Karpas-422 (cell line): ENCODE results near the gene CDK16. TPM values are rescaled to one million over a fixed set of nuclear protein-coding genes. Genes with fewer than 3 reads are reported as not detected.

ENCODE experiments used
- DNase-seq: peaks from one replicate; pipeline ENCODE4 v3.0.0-alpha.2; 2015
- H2AFZ ChIP-seq: fragments of 200-600 bp; sonication (generic); 2 replicates; pipeline ENCODE4 v1.6.1; 2014; ENCODE audit warnings: antibody characterized with exemption, low read length, mixed read lengths
- H3K27ac ChIP-seq: fragments of 200-600 bp; sonication (generic); 2 replicates; pipeline ENCODE4 v1.5.1; 2014; ENCODE audit warnings: mild to moderate bottlenecking, low read length, moderate library complexity
- H3K27me3 ChIP-seq: fragments of 200-600 bp; sonication (generic); 2 replicates; pipeline ENCODE4 v1.6.1; 2014; ENCODE audit warnings: low read length, mixed read lengths
- H3K36me3 ChIP-seq: fragments of 200-600 bp; sonication (generic); 2 replicates; pipeline ENCODE4 v1.6.1; 2014; ENCODE audit warnings: low read length, mixed read lengths; ENCODE audit not compliant: insufficient read depth
- H3K4me1 ChIP-seq: fragments of 200-600 bp; sonication (generic); 2 replicates; pipeline ENCODE4 v1.6.1; 2014; ENCODE audit warnings: mild to moderate bottlenecking, low read length, mixed read lengths
- H3K4me2 ChIP-seq: fragments of 200-600 bp; sonication (generic); 2 replicates; pipeline ENCODE4 v1.6.1; 2014; ENCODE audit warnings: low read length, low read depth, mild to moderate bottlenecking; ENCODE audit not compliant: poor library complexity, severe bottlenecking
- H3K4me3 ChIP-seq: fragments of 200-600 bp; sonication (generic); 2 replicates; pipeline ENCODE4 v1.5.1; 2014; ENCODE audit warnings: mild to moderate bottlenecking, antibody characterized with exemption, low read length, mixed read lengths
- H3K79me2 ChIP-seq: fragments of 200-600 bp; sonication (generic); 2 replicates; pipeline ENCODE4 v1.6.1; 2014; ENCODE audit warnings: mild to moderate bottlenecking, low read length, mixed read lengths
- H3K9ac ChIP-seq: fragments of 200-600 bp; sonication (generic); 2 replicates; pipeline ENCODE4 v1.6.0; 2014; ENCODE audit warnings: low read length
- H3K9me2 ChIP-seq: fragments of 200-600 bp; sonication (generic), shearing (Covaris generic); replicated peaks from 2 replicates; pipeline ENCODE4 v1.6.0; 2014; ENCODE audit warnings: mild to moderate bottlenecking, low read length, moderate library complexity; ENCODE audit not compliant: insufficient read depth
- H3K9me3 ChIP-seq: fragments of 300-700, 200-600 bp; sonication (generic); 2 replicates; pipeline ENCODE4 v1.6.1; 2014; ENCODE audit warnings: low read length, mixed read lengths
- H4K20me1 ChIP-seq: fragments of 200-600 bp; sonication (generic); 2 replicates; pipeline ENCODE4 v1.6.1; 2014; ENCODE audit warnings: mild to moderate bottlenecking, antibody characterized with exemption, low read length, low read depth; ENCODE audit not compliant: insufficient read depth
- total RNA-seq: library from RNA; depleted of rRNA; stranded (reverse); fragments of >200 nt; shearing (Covaris generic); gene quantifications from 2 replicates; pipeline ENCODE4 v1.2.3, GENCODE V29; 2014; ENCODE audit warnings: low replicate concordance

Gene CDK16
- total RNA-seq, 1 experiment from 2014 or later: 45.4 TPM

GRCh38 chrX:47216393-47216925 lies 2.0 kb upstream of the CDK16 start:
- no peak overlapping the region for H3K9ac ChIP-seq
- H3K4me2 ChIP-seq: no peak overlapping the region
- no peaks in the 10 kb centered on the region for H3K27me3 ChIP-seq
- H4K20me1 ChIP-seq: peaks cover 43% of the 10 kb centered on the region
- no peak overlapping the region for H3K27ac ChIP-seq
- H3K4me1 ChIP-seq: peaks cover 37% of the 10 kb centered on the region
- no peak for DNase-seq
- H3K36me3 ChIP-seq: peaks cover 32% of the 10 kb centered on the region; the same call in 1 of the 2 replicates
- no peak overlapping the region for H3K4me3 ChIP-seq
- H3K9me3 ChIP-seq: no peaks in the 10 kb centered on the region
- no peaks in the 10 kb centered on the region for H3K9me2 ChIP-seq
- peaks cover 29% of the 10 kb centered on the region for H3K79me2 ChIP-seq
- H2AFZ ChIP-seq: no peak overlapping the region

- H3K27me3 ChIP-seq: no peaks in the 10 kb centered on the region
- no peaks in the 10 kb centered on the region for H3K9me2 ChIP-seq
- peak; percentile 59 for DNase-seq
- H3K4me2 ChIP-seq: peak overlapping the region; percentile 78
- peak overlapping the region; percentile 59 for H3K9ac ChIP-seq
- H3K79me2 ChIP-seq: peaks cover 37% of the 10 kb centered on the region
- H2AFZ ChIP-seq: no peak overlapping the region
- H3K27ac ChIP-seq: peak overlapping the region; percentile 70
- H3K4me3 ChIP-seq: peak overlapping the region; percentile 58
- peaks cover 33% of the 10 kb centered on the region; the same call in 1 of the 2 replicates for H3K36me3 ChIP-seq
- peaks cover 39% of the 10 kb centered on the region for H3K4me1 ChIP-seq
- H4K20me1 ChIP-seq: peaks cover 44% of the 10 kb centered on the region
- no peaks in the 10 kb centered on the region for H3K9me3 ChIP-seq
Observed at GRCh38 chrX:47217121-47217851, 1.2 kb upstream of the CDK16 start.

- Histone ChIP-seq H2AFZ (peak overlapping the region; percentile 29; the same call in 1 of the 2 replicates), H3K27me3 (no peaks in the 10 kb centered on the region), H3K9me2 (no peaks in the 10 kb centered on the region), H3K9me3 (no peaks in the 10 kb centered on the region), H3K9ac (peak overlapping the region; percentile 98), H3K4me2 (peak overlapping the region; percentile 66), H3K79me2 (peaks cover 38% of the 10 kb centered on the region), H3K4me3 (peak overlapping the region; percentile 72), H3K4me1 (peaks cover 39% of the 10 kb centered on the region), H4K20me1 (peaks cover 44% of the 10 kb centered on the region), H3K36me3 (peaks cover 27% of the 10 kb centered on the region; the same call in 1 of the 2 replicates), H3K27ac (peak overlapping the region; percentile 69)
- peak; percentile 100 for DNase-seq
Observed at GRCh38 chrX:47217852-47218279, 615 bp upstream of the CDK16 start.

GRCh38 chrX:47218920-47219815 lies 687 bp downstream of the CDK16 start:
- Histone ChIP-seq H3K79me2 (peaks cover 42% of the 10 kb centered on the region), H3K27ac (peak overlapping the region; percentile 69), H3K4me3 (peak overlapping the region; percentile 72), H3K9me3 (no peaks in the 10 kb centered on the region), H2AFZ (no peak overlapping the region; the same call in 1 of the 2 replicates), H3K36me3 (peaks cover 24% of the 10 kb centered on the region), H3K4me1 (peaks cover 39% of the 10 kb centered on the region), H3K9ac (peak overlapping the region; percentile 98), H3K27me3 (no peaks in the 10 kb centered on the region), H3K9me2 (no peaks in the 10 kb centered on the region), H4K20me1 (peaks cover 50% of the 10 kb centered on the region), H3K4me2 (peak overlapping the region; percentile 66)
- peak; percentile 80 for DNase-seq

GRCh38 chrX:47221756-47222155 lies 3.3 kb downstream of the CDK16 start:
- peaks cover 42% of the 10 kb centered on the region for H3K79me2 ChIP-seq
- H3K36me3 ChIP-seq: peaks cover 33% of the 10 kb centered on the region
- H3K9me2 ChIP-seq: no peaks in the 10 kb centered on the region
- DNase-seq: no peak
- H3K9me3 ChIP-seq: no peaks in the 10 kb centered on the region
- H3K27me3 ChIP-seq: no peaks in the 10 kb centered on the region
- peaks cover 41% of the 10 kb centered on the region for H4K20me1 ChIP-seq
- H3K4me2 ChIP-seq: no peak overlapping the region
- H2AFZ ChIP-seq: no peak overlapping the region
- no peak overlapping the region for H3K27ac ChIP-seq
- H3K9ac ChIP-seq: no peak overlapping the region
- H3K4me3 ChIP-seq: no peak overlapping the region
- H3K4me1 ChIP-seq: peaks cover 31% of the 10 kb centered on the region

GRCh38 chrX:47222751-47223350 lies 4.4 kb downstream of the CDK16 start:
- H4K20me1 ChIP-seq: peaks cover 41% of the 10 kb centered on the region
- DNase-seq: no peak
- H3K27ac ChIP-seq: no peak overlapping the region
- no peak overlapping the region for H3K4me2 ChIP-seq
- peaks cover 23% of the 10 kb centered on the region for H3K4me1 ChIP-seq
- H3K36me3 ChIP-seq: peaks cover 40% of the 10 kb centered on the region
- no peaks in the 10 kb centered on the region for H3K9me2 ChIP-seq
- H2AFZ ChIP-seq: no peak overlapping the region
- no peak overlapping the region for H3K4me3 ChIP-seq
- peaks cover 42% of the 10 kb centered on the region for H3K79me2 ChIP-seq
- no peaks in the 10 kb centered on the region for H3K9me3 ChIP-seq
- no peak overlapping the region for H3K9ac ChIP-seq
- no peaks in the 10 kb centered on the region for H3K27me3 ChIP-seq

GRCh38 chrX:47223476-47224250 lies 5.2 kb downstream of the CDK16 start:
- Histone ChIP-seq H3K9me2 (no peaks in the 10 kb centered on the region), H3K36me3 (peaks cover 47% of the 10 kb centered on the region), H3K9ac (no peak overlapping the region), H3K9me3 (no peaks in the 10 kb centered on the region), H3K4me2 (no peak overlapping the region), H3K79me2 (peaks cover 41% of the 10 kb centered on the region), H3K27ac (no peak overlapping the region), H3K27me3 (no peaks in the 10 kb centered on the region), H3K4me1 (peaks cover 23% of the 10 kb centered on the region), H3K4me3 (no peak overlapping the region), H2AFZ (no peak overlapping the region), H4K20me1 (peaks cover 41% of the 10 kb centered on the region)
- no peak for DNase-seq
